ENCODE measurements around the gene SNX8. TPM values are rescaled to one million over a fixed set of nuclear protein-coding genes. Genes with fewer than 3 reads are reported as not detected.
"Not testable (repeated sequence)": the region's sequence is repeated elsewhere in the genome, so short reads cannot be mapped to it uniquely, and the experiment has no call there.

SNX8 gene
- total RNA-seq, 1 donor from 2014 or later, result 25.9 TPM

DNA sequence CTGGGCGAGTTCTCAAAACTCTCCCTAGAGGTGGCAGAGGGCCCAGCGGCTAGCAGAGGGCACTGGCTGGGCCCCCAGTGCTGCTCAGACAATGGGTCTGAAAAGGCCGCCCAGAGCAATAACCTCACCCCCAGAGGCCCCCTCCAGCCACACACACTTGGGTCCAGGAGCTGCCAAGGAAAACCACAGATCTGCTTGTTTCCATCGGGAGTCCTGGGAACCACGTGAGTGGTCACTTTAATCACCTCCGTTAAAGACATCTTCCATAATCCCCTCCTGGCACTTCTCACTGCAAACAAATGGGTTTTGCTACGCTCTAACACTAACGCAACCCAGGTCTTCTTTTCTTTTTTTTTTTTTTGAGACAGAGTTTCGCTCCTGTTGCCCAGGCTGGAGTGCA lies 42.2 kb downstream of the SNX8 start:
- no peak for DNase-seq (ENCODE audit: low spot score)
- intact Hi-C loops (cut with DNase I), result no loop called here
- no peak for ATAC-seq

DNA sequence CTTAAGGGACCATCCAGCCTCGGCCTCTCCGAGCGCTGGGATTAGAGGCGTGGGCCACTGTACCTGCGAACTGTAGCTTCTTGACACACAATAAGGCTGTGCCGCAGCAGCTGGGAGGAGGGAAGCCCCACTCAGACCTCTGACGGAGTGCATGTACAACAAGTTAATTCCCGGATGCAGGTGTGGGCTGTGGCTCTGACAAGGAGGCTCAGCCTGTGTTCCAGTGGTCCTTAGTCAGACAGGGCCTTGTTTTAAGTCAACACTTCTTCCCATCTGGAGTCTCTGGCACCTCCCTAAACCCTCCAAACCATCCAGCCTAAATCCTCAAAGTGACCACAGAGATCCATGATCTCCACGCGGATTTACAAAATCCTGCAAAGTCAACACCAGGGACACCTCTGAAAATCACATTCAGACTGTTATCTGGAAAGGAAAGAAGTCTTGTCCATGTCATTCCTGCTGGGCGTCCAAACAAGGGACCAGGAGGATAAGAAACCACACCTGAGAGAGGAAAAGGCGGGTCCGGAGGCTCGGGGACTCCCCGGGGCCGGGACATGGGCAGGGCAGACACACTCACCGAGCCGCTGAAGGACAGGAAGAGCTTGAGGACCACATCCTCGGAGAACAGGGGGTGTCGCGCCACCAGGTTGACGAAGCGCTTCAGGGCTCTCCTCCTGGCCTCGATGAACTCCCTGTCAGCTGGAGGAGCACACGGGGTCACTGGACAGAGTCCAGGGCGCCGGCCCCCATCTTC lies 42.8 kb downstream of the SNX8 start:
- no peak for DNase-seq (ENCODE audit: low spot score)
- ATAC-seq, result peak; percentile 20
- intact Hi-C loops (cut with DNase I), result no loop called here

DNA sequence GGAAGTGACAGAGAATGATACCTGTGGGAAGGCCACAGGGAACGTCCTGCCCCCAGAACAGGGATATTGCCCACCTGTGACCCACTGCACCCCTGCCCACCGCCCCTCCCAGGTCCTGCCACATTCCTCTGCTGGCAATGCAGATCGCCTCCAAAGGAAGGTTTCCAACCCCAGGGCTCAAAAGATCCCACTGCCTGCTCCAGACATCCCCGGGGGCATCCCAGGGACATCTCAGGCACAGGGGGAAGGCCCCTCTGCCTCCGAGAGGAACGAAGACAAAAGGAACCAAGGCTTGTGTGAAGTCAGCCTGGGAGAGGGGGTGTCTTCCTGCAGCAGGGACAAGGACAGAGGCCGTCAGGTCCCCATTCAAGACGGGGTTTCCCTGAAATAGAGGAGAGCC lies 43.7 kb downstream of the SNX8 start:
- intact Hi-C loops (cut with DNase I), result no loop called here
- ATAC-seq, result no peak
- DNase-seq (ENCODE audit: low spot score), result no peak

DNA sequence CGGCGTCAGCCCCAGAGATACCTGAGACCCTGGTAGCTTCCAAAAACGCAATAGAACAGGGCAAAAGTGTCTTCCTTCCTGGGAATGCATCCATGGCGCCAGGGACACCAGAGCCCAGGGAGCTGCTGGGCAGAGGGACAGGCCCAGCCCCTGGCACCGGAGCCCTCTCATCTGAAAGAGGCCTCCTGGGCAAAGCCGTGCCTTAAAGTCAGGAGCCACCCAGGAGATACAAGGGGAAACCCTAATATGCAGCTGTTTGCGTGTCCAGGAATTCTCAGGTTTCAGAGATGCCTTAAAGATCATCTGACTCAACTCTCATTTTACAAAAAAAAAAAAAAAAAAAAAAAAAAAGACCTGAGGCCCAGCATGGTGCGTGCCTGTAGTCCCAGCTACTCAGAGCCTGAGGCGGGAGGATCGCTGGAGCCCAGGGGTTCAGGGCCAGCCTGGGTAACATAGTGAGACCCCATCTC lies 44.2 kb downstream of the SNX8 start:
- intact Hi-C loops (cut with DNase I), result no loop called here
- DNase-seq (ENCODE audit: low spot score) (no peak), ATAC-seq (no peak)

DNA sequence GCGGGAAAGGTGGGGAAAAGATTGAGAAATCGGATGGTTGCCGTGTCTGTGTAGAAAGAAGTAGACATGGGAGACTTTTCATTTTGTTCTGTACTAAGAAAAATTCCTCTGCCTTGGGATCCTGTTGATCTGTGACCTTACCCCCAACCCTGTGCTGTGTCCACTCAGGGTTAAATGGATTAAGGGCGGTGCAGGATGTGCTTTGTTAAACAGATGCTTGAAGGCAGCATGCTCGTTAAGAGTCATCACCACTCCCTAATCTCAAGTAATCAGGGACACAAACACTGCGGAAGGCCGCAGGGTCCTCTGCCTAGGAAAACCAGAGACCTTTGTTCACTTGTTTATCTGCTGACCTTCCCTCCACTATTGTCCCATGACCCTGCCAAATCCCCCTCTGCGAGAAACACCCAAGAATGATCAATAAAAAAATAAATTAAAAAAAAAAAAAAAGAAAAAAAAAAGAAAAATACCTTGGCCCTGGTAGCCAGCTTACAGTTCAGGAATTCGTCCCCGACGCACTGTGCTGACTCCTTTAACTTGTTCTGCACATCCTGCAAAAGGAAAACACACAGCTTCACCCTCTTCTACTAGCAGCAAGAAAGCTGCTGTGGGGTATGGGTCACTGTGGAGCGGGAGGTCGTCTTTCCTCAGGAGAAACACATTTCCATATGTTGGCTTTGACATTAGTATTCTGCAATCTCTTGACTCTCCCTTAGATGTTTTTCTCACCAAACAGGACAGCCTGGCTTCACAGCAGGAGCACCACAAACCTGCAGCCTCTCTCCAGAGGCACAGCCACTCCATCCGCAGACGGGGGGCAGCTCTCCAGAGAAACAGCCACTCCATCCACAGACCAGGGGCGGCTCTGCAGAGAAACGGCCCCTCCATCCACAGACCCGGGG lies 44.9 kb downstream of the SNX8 start:
- intact Hi-C loops (cut with DNase I); DNase-seq (ENCODE audit: low spot score); ATAC-seq: not testable (repeated sequence)

DNA sequence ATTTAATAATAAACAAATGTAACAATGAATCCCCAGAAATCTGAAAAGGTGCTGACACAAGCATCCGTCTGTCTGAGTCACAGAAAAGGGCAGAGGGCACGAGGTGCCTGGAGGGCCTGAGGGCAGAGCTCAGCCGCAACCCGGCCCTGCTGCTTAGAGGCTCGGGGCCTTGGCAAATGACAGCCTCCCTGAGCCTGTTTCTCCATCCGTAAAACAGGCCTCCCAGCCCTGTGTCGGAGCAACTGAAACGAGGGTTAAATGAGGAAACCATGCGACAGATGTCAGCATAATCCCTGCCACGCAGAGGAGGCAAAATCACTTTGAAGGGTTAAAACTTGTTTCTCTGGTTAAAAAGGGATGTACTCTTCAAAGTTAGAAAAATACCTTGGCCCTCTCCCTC lies 47.3 kb downstream of the SNX8 start:
- DNase-seq (ENCODE audit: low spot score) (no peak), ATAC-seq (no peak)
- intact Hi-C loops (cut with DNase I), result no loop called here

DNA sequence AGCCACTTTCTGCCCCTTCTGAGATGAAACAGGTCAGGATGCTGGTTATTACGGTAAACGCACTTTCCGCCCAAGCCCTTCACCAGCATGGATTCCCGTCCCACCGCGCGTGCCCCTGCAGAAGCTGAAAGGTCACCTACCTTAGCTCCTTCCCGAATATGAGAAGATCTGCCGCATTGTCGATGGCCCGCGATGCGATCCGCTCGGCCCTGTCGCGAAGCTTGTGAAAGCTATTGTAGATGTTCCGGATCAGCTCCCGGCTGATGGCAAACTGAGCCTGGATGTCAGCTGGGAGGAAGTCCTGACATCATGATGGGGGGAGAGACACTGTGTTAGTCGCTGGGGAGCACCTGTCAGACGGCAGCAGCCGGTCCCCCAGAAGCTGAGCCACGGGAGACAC lies 50.1 kb downstream of the SNX8 start:
- DNase-seq (ENCODE audit: low spot score) (no peak), ATAC-seq (no peak)
- intact Hi-C loops (cut with DNase I), result no loop called here

DNA sequence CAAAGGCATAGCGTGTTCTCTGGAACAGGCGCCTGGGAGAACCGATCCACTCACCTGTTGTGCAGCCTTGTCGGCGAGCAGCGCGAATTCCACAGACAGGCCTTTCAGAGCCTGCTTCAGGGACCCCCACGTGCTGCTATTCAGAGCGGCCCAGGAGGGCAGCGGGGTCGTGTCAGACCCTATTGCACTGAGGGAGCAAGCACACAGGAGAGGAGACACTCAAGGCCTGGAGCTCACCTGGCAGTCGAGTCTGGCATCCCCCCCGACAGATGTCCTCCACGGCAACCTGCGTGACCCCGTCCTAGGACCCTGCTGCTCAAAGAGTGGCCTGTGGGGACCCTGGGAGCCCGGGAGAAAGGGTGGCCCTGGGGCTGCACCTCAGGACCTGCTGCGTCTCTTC lies 51.1 kb downstream of the SNX8 start:
- intact Hi-C loops (cut with DNase I), result no loop called here
- DNase-seq (ENCODE audit: low spot score), result peak; percentile 53
- no peak for ATAC-seq

DNA sequence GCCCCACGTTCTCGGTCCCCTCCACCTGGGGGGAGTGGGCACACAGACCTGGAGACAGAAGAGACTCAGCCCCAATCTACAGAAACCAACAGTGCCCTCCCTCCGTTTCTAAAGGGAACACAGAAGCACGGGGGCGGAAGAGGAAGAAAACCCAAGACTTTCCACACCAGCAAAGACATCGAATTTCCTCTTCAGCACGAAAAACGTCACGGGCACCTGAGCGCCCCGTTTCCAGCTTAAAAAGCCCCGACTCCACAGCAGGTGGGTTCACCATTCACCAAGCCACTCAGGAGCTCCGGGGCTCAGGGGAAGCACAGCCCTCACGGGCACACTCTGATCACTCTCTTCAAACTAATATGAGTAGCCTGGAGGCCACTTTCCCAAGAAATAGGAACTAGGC lies 52.6 kb downstream of the SNX8 start:
- peak; percentile 56 for DNase-seq (ENCODE audit: low spot score)
- ATAC-seq, result no peak
- intact Hi-C loops (cut with DNase I), result no loop called here

DNA sequence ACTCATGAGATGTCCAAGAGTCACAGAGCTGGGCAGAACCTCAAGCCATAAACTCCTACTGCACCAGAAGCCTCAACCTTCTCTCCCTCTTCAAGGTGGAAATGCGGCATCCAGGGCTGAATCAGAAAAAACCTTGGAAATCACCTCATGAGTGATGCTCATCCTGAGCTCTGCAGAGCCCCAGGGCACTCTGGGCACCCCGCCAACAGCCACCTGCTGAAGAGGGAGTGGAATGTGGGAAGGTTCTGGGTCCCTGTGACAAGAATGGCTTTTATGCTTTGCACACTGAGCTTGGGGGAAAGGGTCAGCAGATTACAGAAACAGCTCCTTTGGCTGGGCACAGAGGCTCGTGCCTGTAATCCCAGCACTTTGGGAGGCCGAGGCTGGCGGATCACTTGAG lies 53.4 kb downstream of the SNX8 start:
- peak; percentile 66 for DNase-seq (ENCODE audit: low spot score)
- intact Hi-C loops (cut with DNase I), result no loop called here
- ATAC-seq, result no peak

DNA sequence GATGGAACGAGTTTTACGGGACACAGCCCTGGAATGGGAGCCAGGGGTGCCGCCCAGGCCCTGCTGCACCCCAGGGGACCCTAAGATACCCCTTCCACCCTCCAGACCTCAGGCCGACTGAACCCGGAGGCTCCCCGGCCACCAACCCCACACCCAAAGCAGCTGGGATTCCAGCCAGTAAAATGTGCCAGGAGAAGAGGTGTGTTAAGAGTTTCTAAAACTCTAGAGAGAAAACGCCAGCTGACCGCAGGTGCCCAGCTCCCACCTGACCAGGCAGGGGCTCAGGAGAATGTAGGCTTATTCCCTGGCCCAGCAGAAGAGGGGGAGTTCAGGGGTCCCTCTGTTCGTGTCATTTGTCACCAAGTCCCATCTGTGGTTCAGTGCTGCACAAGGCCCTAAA lies 54.8 kb downstream of the SNX8 start:
- ATAC-seq (no peak), DNase-seq (ENCODE audit: low spot score) (no peak)
- intact Hi-C loops (cut with DNase I), result no loop called here

DNA sequence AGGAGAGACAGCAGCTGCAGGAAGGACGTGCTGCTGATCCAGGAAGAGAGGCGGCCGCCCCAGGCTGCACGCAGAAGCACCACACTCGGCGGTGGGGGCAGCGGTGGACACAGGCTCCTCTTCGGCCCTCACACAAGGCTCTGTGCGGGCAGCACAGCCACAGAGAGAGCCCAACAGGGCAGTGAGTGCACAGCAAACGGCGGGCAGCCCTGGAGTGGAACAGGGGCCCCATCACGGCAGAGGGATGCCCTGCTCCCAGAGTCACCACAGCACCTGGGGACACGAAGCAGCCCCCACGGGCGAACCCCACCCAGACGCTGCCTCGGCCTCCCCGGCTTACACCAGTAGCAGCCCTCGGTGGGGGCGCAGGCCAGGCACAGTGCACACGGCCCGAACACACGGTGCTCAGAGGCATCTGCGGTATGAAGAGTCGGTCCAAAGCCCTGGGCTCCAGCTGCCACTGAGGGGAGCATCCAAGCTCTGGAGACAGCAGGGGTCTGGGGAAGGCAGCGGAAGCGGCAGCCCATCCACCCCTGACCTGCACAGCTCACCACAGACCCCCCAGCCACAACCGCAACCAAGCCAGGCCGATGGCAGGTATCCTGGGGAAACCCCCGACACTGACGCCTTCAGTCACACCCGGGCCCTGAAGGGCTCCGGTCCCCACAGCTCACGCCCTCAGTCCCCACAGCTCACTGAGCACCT lies 55.4 kb downstream of the SNX8 start:
- DNase-seq (ENCODE audit: low spot score) (no peak), ATAC-seq (no peak)
- intact Hi-C loops (cut with DNase I), result no loop called here

DNA sequence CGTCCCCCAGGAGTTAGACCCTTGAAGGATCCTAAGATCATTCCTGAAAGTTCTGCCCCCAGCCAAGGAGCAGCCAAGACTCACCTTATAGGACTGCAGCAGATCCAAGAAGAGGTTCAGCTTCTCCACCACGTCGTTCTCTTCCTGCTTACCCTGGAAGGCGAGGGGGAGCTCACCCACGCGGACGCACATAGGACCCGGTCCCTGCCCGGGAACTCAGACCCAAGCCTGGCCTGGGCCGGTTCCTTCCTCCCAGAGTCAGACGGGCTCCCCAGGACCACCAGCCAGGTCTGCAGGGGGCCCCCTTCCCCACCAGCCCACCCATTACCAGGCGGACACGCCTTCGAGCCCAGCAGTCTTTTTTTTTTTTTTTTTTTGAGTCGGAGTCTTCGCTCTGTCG lies 56.6 kb downstream of the SNX8 start:
- no peak for ATAC-seq
- DNase-seq (ENCODE audit: low spot score), result no peak
- intact Hi-C loops (cut with DNase I), result no loop called here

DNA sequence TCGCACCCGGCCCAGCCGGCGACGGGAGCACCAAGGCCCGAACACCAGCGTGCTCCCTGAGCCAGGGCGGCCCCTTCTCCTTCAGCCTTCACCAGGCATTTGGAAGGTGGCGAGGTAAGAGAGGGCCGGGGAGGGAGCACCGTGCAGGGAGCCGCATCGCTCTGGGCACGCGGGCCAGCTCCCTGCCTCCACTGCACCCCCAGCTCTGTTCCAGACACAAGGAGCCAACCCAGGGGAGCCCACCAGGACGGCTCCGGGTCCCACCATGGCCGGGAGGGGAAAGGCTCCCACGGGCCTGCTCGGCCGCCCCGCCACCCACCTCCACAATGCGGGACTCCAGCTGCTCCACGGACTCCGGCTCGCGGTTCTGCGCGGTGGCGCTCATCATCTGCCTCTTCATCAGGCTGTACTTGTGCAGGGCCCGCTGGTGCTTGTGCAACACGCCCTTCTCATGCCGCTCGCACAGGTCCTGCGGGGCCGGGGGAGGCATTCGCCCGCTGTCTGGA lies 57.1 kb downstream of the SNX8 start:
- intact Hi-C loops (cut with DNase I), result no loop called here
- ATAC-seq, result no peak
- peak; percentile 54 for DNase-seq (ENCODE audit: low spot score)

DNA sequence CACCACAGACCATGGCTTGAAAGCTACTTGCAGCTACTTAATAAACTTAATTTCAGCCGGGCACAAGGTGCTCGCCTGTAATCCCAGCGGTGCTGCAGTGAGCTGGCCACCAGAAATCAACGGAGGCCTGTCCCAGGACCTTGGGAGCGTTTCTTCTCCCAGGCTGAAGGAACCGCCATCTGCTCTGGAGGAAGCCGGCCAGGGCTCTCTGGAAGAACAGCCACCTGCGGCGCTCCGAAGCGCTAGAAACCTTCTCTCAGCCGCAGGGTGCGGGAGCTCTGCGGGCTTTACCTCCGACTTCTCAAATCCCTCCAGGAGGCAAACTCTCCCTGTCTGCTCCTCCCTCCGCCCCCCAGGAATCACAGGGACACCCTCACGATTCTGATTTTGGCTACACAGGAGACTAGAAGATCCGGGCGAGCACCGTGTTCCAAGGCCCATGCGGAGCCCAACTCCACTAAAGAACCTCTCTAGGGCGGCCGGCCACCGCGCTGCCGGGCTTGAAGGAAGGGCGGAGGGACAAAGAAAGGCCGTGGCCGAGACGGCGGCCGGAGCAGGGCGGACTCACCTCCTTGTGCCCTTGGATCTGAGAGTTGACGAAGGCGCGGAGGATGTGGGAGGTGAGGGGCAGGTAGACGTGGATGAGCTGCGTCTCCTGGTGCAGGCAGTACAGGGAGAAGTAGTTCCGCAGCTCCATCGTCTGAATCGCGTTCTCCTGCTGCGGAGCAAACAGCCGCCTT lies 57.8 kb downstream of the SNX8 start:
- intact Hi-C loops (cut with DNase I), result no loop called here
- ATAC-seq (no peak), DNase-seq (ENCODE audit: low spot score) (no peak)

DNA sequence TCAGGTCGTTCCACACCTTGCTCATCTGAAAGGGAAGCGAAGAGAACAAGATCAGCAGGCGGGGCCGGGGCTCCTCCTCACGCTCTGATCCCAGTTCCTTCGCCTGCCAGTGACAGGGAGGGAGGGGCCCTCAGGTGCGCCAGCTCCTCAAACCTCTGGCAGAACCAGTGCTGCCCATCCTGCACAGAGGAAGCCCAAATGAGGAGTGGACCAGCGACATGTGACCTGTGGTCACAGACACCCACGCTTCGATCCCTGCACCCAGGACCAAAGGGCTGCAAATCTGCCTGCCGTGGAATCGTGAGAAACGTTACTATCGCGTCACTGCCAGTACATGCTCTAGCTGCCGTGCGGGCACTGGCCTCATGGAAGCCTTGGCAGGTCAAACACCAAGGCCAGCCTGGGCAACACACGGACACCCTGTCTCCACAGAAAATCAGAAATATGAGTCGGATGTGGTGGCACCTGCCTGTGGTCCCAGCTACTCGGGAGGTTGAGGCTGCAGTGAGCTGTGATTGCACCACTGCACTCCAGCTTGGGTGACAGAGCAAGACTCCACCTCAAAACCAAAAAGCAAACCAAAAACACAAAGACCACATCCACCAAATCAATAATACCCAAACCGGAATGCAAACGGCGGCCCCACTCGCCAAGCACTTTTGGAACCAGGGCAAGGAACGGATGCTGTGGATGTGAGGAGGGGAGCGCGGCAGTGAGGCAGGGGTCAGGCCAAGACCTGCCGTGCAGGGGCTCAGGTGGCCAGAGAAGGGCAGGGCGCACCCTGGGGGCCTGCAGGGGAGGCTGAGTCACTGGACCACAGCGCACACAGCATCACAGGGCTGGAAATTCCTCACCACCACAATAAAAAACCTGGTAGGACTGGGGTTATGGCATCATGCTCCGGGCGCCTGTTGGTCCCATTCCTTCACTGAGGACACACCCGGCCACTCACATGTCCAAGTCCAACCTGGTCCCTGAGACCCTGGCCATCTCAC lies 58.8 kb downstream of the SNX8 start:
- intact Hi-C loops (cut with DNase I), result no loop called here
- DNase-seq (ENCODE audit: low spot score), result no peak
- no peak for ATAC-seq

DNA sequence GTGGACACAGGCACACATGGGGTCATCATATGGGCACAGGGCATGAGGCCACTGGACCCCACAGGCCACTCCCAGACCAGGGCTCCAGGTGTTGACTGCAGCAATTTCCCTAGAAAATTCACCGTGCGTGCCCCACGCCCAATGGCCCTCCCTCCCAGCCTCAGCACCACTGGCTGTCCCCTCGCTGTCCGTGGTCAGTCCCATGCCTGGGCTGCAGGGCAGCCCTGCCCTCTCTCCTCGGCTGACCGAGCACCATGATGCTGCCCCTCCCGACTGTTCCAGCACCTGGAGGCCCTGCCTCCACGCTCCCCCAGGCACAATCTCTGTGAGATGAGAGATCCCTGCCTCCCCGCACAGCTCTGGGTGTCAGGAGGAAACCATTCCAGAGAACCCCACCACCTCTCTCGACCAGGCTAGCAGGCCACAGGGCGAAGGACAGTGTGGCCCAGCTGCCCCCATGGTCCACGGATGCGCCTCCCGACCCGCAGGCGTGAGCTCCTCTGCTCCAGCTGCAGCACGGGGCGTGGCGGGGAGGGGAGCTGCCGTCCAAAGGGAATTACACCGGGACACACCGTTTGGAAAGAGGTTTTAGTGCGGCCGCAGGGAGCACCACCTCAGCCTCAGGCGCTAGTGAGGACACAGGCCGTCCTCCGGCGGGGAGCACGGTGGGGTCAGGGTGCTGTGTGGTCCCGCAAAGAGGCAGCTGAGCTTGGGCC lies 59.7 kb downstream of the SNX8 start:
- DNase-seq (ENCODE audit: low spot score), result no peak
- intact Hi-C loops (cut with DNase I), result no loop called here
- ATAC-seq, result no peak
